CD4-positive, alpha-beta T cell treated with Interleukin-6 at 100 ng/mL for 8 hours (primary cell): Measurements from ENCODE around the gene PNMA1.
"Not testable (repeated sequence)": the region's sequence is repeated elsewhere in the genome, so short reads cannot be mapped to it uniquely, and the experiment has no call there.

Experiments used
- DNase-seq: peaks from one replicate; pipeline ENCODE4 v3.0.0-alpha.2; 2020; ENCODE audit warnings: mixed read lengths, low spot score

The PNMA1 gene

DNA sequence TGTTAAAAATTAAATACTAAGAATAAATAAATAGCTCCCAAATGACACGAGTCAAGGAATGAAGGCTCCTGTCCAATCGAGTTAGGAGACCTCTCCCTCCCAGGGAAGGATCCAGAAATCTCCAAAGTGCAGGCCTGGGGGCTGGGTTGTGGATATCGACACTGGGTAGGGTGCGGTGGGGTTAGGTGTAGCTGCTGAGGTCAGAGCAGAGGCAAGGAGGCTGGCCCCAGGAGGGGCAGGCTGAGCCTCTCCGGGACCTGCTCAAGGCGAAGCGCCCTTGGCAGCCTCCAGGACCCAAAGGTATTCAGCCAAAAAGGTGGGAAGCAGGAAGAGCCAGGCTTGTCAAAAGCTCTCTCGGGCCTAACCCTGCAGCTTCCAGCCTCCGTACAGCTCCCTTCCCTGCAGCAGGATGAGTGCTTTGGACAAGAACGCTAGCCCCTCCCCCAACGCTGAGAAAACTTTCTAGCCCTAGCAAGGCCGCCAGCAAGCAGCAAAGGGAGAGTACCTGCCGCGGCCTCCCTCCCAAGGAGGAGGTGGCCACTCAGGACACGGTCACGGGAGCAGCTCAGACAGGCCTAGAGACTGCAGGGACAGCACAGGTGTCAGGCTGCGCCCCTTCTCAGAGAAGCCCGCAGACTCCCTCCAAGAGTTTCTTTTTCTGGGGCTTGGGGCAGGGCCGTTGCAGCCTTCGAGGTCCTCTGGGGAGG is 3.7 kb upstream of the PNMA1 start:
- no peak for DNase-seq

DNA sequence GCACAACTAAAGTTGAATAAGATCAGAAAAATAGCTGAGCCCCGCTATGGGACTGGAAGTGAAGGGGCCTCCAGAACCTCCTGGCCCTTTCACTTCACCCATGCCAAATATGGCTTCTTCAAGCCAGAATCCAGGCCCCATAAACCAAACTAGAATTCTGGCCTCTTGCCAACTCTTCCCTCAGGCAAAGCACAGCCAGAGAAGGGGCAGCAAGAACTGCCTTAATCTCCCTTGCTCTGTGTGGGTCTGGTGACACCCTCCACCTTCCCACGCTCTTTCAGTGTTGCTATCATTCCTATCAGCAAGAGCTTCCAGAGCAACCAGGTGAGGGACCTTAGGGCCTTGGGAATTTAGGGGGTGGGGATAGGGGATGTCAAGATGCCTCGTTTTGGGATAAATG is 3.1 kb upstream of the PNMA1 start:
- DNase-seq, result no peak

DNA sequence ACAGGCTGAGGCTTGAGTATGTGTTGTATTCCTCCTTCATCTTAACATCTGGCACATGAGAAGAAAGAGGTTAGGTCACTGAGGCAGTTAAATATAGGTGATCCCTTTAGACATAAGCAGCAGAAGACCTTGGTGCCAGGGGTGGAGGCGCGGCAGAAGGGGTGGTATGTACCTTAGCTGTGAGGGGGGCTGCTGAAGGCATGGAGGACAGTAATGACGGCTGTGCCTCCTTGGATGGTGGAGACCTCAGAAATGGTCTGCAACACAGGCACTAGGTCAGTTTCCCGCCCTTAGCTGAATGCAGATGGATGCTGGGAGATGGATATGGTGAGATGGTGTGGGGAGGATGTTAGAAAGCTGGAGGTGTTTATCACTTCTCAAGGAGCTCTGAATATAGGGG is 1.5 kb upstream of the PNMA1 start:
- DNase-seq, result no peak

DNA sequence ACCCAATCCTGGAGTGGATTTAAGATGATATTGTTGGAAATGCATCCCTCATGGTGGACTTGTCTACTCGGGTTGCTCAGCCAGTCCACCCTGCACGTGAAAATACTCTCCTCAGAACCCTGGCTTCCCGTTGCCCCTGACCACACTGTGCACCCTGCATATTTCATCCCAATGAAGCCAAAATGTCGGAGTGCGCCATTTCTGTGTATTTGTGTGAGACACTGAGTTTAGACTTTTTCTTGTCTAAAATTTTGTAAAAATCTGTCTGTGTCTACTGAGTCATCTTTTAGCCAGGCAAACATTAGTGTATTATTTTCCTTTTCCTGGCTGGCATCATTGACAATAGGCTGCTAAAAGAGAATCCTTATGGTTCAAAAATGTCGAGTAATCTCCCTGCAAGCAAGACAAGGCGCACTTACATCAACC is 485 bp upstream of the PNMA1 start:
- DNase-seq, result no peak

DNA sequence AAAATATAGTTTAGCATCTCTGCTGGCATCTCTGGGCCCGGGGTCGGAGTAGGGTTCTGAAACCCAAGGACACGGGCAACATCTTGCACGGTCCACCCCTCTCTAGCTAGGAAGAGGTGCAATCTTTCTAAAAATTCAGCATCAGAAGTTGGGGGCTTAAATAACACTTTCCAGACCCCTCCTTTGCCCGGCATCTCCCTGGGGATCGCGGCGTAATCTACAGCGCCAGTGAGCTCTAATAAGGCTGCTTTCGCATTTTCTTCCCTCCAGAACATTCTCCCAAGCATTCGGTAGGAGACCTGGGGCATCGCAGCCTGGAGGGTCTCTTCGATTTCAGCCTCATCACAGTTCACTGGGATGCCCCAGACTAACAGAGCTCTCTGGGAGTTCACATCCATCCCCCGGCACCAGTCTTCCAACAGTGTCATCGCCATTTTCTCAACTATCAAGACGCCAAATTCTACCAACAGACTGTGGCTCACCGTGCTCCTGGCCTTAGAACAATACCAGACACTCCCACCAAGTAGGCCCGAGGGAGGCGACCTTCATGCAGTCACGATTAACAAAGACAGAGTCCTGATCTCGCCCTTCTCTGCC is 880 bp downstream of the PNMA1 start:
- DNase-seq, result no peak

DNA sequence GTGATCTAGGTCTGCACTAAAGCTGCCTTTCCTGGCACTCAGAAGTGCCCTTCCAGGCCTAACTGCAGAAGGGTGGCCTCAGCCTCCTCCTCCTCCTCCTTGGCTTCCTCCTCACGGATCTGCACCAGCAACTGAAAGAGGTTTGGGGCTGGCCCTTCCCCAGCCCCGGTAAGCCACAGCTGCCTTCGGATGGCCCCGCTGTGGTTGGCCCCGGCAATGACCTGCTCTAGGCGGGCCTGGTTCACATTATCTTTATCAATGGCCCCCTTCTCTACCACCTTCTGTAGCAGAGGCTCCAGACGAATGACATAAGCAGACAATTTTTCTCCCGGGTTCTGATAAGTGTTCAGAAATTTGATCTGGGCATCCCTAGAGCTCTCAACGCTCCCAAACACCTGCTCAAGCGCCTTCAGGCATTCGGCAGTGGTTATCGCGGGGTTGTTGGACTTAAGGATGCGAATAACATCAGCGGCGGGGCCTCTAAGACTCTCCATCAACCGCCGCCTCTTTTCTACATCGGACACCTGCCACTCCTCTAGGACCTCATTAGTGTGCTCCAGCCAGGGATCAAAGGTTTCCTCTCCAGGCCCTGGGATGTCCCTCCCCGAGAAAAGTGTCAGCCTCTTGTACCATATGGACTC is 1.5 kb downstream of the PNMA1 start:
- DNase-seq, result peak; percentile 9

DNA sequence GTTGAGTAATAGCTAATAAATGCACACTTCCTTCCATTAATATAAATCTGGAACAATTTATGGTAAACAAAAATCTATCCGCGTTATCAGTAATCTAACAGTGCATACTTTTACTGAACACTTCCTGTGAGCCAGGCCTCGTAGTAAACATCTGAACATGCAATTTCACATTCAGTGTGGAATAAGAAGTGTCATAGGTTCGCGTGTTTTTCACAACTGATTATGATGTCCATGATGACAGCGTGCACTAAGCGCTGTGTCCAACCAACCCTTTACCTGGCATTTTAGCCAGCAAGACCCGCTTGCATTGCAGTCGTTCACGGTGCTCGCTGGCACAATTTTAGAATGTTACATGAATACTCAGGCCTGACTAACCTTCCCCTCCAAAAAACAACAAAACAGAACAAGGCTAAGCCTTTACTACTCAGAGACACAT is 2.1 kb downstream of the PNMA1 start:
- DNase-seq, result peak; percentile 24

DNA sequence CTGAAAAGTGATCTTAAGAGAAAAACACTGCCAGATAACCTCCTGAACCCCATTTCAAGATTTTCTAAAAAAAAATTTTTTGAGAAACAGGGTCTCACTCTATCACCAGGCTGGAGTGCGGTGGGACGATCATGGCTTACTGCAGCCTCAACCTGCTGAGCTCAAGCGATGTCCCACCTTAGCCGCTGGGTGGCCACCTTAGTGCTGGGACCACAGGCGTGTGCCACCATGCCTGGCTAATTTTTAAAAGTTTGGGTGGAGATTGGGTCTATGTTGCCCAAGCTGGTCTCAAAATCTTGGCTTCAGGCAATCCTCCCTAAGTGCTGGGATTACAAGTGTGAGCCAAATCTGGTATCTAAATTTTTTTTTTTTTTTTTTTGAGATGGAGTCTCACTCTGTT is 3.4 kb downstream of the PNMA1 start:
- no peak for DNase-seq

DNA sequence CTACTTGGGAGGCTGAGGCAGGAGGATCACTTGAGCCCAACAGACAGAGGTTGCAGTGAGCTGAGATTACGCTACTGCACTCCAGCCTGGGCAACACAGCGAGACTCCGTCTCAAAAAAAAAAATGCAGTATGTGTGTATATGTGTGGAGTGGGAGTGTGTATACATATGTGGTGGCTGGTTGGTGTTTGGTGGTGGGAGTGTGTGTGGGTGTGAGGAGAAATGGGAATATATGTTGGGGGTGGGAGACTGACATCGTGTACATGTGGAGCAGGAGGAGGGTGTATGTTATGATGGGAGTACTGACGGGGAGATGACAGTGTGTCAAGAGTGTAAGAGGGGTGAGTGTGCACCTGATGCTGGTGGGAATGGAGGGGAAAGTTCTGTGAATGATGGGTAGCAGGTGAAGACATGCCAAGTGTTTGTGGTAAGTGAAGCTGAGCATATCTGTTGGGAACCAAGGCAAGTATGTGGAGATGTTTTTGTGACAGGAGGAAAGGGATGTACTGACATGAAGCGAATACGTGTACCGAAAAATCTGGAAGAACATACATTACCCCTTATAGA is 4.2 kb downstream of the PNMA1 start:
- no peak for DNase-seq

DNA sequence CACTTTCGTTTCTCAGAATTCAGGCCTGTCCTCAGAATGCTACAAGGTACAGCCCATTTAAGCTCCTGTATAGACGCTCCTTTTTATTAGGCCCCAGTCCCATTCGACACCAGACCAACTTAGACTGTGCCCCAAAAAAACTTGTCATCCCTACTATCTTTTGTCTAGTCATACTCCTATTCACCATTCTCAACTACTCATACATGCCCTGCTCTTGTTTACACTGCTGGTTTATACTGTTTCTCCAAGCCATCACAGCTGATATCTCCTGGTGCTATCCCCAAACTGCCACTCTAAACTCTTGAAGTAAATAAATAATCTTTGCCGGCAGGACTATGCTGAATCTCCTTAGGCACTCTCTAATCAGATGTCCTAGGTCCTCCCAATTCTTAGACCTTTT is 6.1 kb downstream of the PNMA1 start:
- DNase-seq, result not testable (repeated sequence)

DNA sequence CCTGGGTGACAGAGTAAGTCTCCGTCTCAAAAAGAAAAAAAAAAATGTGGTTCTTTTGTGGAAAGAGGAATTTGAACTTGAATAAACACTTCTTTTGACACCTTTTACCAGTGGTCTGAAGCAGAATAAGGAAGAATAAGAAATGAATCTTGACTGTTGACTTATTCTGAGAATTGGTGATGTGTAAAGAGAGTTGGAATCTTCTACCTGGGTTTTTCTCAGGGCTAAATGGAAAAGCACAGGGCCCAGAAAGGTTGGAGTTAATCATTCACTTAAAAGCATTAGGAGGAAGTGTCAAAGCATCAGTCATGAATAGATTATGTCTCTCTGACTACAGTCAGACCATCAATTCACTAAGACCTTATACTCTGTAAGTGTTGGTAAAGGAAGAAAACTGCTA is 13.9 kb downstream of the PNMA1 start:
- DNase-seq, result no peak

DNA sequence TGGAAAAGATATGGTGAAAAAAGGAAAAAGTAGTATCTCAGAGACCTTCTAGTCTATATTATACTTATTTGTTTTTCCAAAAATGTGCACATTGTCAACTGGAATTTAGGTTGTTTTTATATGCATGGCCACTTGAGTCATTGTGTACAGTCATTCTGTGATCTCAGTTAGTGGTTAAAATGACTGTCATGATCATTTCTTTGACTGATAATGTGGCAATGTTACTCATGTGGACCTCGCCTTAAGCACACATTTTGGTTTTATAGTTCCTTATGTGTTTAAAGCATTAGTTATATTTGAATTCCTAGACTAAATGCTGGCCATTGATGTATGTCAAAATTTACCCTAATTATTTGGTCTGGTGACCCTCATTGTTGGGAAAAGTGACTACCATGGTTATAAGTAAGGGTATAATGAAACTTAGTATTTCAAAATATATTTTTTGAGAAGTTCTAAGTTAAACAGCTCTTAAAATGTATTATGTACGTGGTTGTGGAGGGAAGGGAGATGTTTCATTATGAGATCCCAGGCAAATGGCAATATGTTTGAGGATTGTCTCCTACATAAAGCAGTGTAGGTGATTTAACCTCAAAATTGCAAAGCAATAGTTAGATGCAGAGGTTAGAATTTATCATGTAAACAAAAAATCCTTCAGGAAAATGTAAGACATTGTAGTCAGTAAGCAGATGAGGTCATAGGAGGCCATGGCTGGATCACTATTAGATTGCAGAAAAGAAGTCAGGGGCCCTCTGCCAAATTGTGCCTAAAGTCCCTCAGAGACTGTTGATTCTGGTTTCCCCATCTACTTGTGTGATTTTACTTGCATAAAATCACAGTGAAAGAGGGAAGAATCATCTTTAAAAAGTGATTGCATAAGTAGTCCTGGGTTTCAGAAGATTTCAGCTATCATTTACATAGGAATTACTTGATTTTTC is 17.5 kb downstream of the PNMA1 start:
- no peak for DNase-seq

DNA sequence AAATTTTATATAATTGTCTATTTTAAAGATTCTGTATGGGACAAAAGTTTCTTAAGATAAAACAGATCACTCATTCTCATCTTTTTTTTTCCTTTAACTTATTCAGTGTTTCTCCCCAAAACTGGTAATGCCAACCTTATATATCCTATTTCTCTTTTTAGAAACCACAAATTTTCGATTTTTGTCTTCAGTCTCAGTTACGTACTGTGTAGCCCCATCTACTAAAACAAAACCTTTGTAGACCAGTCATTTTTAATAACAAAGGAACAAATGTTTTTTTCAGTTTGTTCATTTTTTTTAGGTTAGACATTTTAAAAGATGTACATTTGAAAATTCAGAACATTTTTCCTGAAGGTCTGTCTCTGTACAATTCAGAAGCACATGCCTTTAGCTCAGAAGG is 18.2 kb downstream of the PNMA1 start:
- no peak for DNase-seq

DNA sequence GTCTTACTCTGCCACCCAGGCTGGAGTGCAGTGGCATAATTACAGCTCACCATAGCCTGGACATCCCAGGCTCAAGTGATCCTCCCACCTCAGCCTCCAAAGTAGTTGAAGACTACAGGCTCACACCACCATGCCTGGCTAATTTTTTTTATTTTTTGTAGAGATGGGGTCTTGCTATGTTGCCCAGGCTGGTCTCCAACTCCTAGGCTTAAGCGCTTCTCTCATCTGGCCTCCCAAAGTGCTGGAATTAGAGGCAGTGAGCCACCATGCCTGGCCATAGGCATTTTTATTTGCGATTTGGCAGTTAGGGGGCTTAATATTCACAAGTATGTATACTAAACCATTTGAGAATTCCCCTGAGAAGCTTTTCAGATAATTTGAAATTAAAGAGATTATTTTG is 19.1 kb downstream of the PNMA1 start:
- DNase-seq, result no peak

DNA sequence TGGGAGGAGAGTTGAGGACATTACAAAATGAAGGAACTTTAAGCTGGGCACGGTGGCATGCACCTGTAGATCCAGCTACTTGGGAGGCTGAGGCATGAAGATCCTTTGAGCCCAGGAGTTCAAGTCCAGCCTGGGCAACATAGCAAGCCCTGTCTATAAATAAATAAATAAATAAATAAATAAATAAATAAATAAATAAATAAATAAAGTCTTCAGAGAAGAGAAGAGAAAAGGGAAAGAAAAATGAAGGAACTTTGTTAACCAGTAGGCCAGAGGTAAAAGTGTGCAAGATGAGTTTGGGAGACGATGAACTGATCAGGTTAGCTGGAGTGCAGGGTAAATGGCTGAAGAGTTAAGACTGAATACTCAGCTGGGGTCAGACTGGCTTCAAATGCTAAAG is 20.1 kb downstream of the PNMA1 start:
- DNase-seq, result no peak

DNA sequence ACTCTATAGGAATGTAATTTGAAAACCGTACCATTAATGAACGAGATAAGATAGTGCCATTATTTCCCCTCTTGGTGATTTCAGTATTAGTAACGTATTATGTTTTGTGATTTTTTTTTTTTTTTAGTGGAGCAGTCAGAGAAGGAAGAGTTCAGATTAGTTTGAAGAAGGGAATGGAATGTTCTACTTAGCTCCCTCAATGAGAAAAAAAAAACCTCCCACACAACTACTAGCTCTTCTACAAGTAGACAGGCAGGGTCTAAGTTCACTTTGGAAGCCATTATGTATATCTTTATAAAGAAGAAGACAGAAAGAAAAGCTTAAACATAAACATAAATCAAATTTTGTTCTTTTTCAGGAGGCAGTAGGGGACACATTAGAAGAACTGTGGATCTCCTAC is 27.3 kb downstream of the PNMA1 start:
- no peak for DNase-seq

DNA sequence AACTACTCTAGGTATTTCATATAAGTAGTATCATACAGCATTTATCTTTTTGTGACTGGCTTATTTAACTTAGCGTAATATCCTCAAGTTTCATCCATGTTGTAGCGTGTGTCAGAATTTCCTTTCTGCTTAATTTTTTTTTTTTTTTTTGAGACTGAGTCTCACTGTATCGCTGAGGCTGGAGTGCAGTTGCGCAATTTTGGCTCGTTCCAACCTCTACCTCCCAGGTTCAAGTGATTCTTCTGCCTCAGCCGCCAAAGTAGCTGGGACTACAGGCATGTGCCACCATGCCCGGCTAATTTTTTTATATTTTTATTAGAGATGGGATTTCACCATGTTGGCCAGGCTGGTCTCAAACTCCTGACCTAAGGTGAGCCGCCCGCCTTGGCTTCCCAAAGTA is 28.9 kb downstream of the PNMA1 start:
- no peak for DNase-seq

DNA sequence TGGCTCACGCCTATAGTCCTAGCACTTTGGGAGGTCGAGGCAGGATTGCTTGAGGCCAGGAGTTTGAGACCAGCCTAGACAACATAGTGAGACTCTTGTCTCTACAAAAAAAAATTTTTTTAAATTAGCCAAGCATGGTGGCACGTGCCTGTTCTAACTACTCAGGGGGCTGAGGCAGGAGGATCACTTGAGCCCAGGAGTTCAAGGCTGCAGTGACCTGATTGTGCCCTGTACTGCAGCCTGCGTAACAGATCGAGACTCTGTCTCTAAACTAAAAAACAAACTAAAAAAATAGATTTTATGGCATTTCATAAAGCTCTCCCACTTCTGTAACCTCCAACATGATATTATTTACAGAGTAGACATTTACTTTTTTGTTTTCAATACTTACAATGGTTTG is 29.6 kb downstream of the PNMA1 start:
- DNase-seq, result no peak

DNA sequence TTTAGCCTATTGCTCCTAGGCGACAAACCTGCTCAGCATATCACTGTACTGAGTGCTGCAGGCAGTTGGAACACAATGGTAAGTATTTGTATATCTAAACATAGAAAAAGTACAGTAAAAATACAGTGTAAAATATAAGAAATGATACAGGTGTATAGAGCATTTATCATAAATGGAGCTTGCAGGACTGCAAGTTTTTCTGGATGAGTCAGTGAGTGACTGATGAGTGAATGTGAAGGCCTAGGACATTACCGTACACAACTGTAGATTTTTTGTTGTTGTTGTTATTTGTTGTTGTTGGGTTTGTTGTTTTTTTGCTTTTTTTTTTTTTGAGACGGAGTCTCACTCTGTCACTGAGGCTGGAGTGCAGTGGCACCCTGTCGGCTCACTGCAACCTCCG is 33.4 kb downstream of the PNMA1 start:
- DNase-seq, result no peak

DNA sequence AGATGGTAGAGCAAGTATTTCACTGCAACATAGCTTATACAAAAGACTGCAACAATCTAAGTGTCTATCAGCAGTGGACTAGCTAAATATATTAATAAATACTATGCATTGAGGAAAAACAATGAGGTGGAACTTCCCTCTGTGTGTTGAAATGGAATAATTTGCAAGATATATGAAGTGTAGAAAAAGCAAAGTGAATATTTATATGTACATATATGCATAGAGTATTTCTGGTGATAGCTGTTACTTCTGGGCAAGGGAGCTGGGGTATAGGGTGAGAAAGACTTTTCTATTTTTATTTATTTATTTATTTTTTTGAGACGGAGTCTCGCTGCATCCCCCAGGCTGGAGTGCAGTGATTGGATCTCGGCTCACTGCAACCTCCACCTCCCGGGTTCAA is 35.5 kb downstream of the PNMA1 start:
- no peak for DNase-seq

DNA sequence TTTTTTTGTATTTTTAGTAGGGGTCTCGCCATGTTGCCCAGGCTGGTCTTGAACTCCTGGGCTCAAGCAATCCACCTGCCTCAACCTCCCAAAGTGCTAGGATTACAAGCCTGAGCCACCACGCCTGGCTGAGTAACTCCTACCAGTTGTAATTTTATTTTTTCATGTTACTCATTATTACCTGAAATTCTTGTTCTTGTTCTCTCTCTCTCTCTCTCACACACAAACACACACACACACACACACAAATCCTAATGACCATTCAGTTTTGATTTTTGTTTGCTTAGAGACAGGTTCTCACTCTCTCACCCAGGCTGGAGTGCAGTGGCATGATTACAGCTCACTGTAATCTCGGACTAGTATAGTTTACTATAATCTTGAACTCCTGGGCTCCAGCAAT is 39.2 kb downstream of the PNMA1 start:
- no peak for DNase-seq

DNA sequence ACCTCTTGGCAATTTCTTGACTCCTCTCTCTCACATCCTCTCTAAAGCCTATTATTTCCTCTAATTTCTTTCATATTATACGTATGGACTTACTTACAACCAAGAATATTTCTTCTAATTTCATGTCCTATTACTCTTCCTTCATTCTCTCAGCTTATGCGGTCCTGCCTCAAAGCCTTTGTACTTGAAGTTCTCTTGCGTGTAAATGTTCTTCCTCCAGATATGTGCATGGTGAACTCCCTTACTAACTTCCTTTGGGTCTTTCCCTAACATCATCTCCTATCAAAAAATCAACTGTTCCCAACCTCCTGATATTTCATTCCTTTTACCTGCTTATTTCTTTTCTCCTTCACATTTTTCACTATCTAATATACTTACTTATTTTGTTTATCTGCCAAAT is 46.3 kb downstream of the PNMA1 start:
- no peak for DNase-seq
